ENCODE measurements around the gene TBCD. TPM values are rescaled to one million over a fixed set of nuclear protein-coding genes. Genes with fewer than 3 reads are reported as not detected.

TBCD gene
- polyA plus RNA-seq, 2 of the 4 experiments (the other 2 are of a cell fraction): 33.5 to 49.1 TPM

GRCh38 chr17:82797061-82797460, 45.2 kb downstream of the TBCD start:
- no peak for DNase-seq (ENCODE audit: low read depth in 1 of 2, low spot score in 1 of 2)
- ChIA-PET CTCF (no interaction called here), POLR2A (no interaction called here)
- ATAC-seq: no peak
- no peak overlapping the region for H3K4me3 ChIP-seq
- no peak overlapping the region for H3K4me2 ChIP-seq
- H3K4me1 ChIP-seq: no peaks in the 10 kb centered on the region
- no peak overlapping the region for H3K27ac ChIP-seq
- 95% methylated on average over 9 of the region's 9 CpGs for WGBS (ENCODE audit: missing lambda C conversion rate)
- TF ChIP-seq RARB (CRISPR knock-in tag; IDR thresholded peaks at IDR 0.05): no peak
- TF ChIP-seq FOSL2 (IDR thresholded peaks at IDR 0.05): no peak
- no peak for TF ChIP-seq FOSL2 (CRISPR knock-in tag; IDR thresholded peaks at IDR 0.05)
- no peak for TF ChIP-seq MYC (IDR thresholded peaks at IDR 0.05; ENCODE audit: borderline replicate concordance, low read length)
- TF ChIP-seq, protein P1, sequence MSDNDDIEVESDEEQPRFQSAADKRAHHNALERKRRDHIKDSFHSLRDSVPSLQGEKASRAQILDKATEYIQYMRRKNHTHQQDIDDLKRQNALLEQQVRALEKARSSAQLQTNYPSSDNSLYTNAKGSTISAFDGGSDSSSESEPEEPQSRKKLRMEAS (IDR thresholded peaks at IDR 0.05): no peak
- no peak for TF ChIP-seq CEBPB (IDR thresholded peaks at IDR 0.05)
- TF ChIP-seq ELK1 (IDR thresholded peaks at IDR 0.05; ENCODE audit: low read depth, low read length): no peak
- TF ChIP-seq MAZ (IDR thresholded peaks at IDR 0.05; ENCODE audit: borderline replicate concordance, low read depth, low read length): no peak
- no peak for TF ChIP-seq RNF2 (IDR thresholded peaks at IDR 0.05; ENCODE audit: borderline replicate concordance, low read depth)
- TF ChIP-seq MAFK (IDR thresholded peaks at IDR 0.05; ENCODE audit: partially characterized antibody): no peak
- no peak for TF ChIP-seq KDM1A (IDR thresholded peaks at IDR 0.05; ENCODE audit: low read depth)
- TF ChIP-seq RCOR1 (IDR thresholded peaks at IDR 0.05; ENCODE audit: low read depth, low read length): no peak
- no peak for TF ChIP-seq BCL3 (IDR thresholded peaks at IDR 0.05)
- TF ChIP-seq TP53 (CRISPR knock-in tag; IDR thresholded peaks at IDR 0.05): no peak
- TF ChIP-seq SMC3 (IDR thresholded peaks at IDR 0.05): no peak
- H3K9me3 ChIP-seq: no peaks in the 10 kb centered on the region
- FAIRE-seq: no peak

GRCh38 chr17:82798752-82799151, 46.9 kb downstream of the TBCD start:
- no peak for TF ChIP-seq FOSB (CRISPR knock-in tag; IDR thresholded peaks at IDR 0.05)
- no peak for TF ChIP-seq CEBPB (IDR thresholded peaks at IDR 0.05)
- no peak for TF ChIP-seq SMC3 (IDR thresholded peaks at IDR 0.05)
- TF ChIP-seq POLR2A (IDR thresholded peaks at IDR 0.05; ENCODE audit: low read length): no peak
- no peak for TF ChIP-seq RCOR1 (IDR thresholded peaks at IDR 0.05; ENCODE audit: low read depth, low read length)
- TF ChIP-seq EHMT2 (IDR thresholded peaks at IDR 0.05; ENCODE audit: low read depth): no peak
- TF ChIP-seq EHF (CRISPR knock-in tag; IDR thresholded peaks at IDR 0.05): no peak
- WGBS (ENCODE audit: missing lambda C conversion rate): 94% methylated on average over 7 of the region's 7 CpGs
- H3K27ac ChIP-seq: no peak overlapping the region
- FAIRE-seq (no peak), ATAC-seq (no peak), DNase-seq (ENCODE audit: low read depth in 1 of 2, low spot score in 1 of 2) (no peak)
- ChIA-PET CTCF (interaction anchor here (0.7 to 2.4 kb wide), 3 partner anchors 11 to 271 kb away, joined by 3 to 8 read pairs (median 3); no protein-coding TSS in a partner anchor), POLR2A (no interaction called here)
- H3K4me2 ChIP-seq: no peak overlapping the region
- H3K4me1 ChIP-seq: no peaks in the 10 kb centered on the region
- H3K9me3 ChIP-seq: no peaks in the 10 kb centered on the region
- H3K4me3 ChIP-seq: no peak overlapping the region

GRCh38 chr17:82799591-82799990, 47.7 kb downstream of the TBCD start:
- DNase-seq (ENCODE audit: low read depth in 1 of 2, low spot score in 1 of 2) (no peak), FAIRE-seq (no peak), ATAC-seq (no peak)
- WGBS (ENCODE audit: missing lambda C conversion rate): 96% methylated on average over 16 of the region's 16 CpGs
- H3K4me3 ChIP-seq: no peak overlapping the region
- H3K4me2 ChIP-seq: no peak overlapping the region
- no peak for TF ChIP-seq HOXB13 (CRISPR knock-in tag; IDR thresholded peaks at IDR 0.05; ENCODE audit: low read depth)
- no peak for TF ChIP-seq RFX5 (IDR thresholded peaks at IDR 0.05)
- no peak for TF ChIP-seq NFE2L2 (conservative IDR thresholded peaks at IDR 0.05; ENCODE audit: low read length)
- no peak for TF ChIP-seq HEYL (CRISPR knock-in tag; IDR thresholded peaks at IDR 0.05)
- no peak for TF ChIP-seq RCOR1 (IDR thresholded peaks at IDR 0.05; ENCODE audit: low read depth, low read length)
- no peak for TF ChIP-seq RAD21 (conservative IDR thresholded peaks at IDR 0.05 in 1 of 2, IDR thresholded peaks at IDR 0.05 in 1 of 2)
- no peak for TF ChIP-seq HOXA7 (CRISPR knock-in tag; IDR thresholded peaks at IDR 0.05)
- TF ChIP-seq GATA3 (IDR thresholded peaks at IDR 0.05; ENCODE audit: borderline replicate concordance): no peak
- TF ChIP-seq, protein P2, sequence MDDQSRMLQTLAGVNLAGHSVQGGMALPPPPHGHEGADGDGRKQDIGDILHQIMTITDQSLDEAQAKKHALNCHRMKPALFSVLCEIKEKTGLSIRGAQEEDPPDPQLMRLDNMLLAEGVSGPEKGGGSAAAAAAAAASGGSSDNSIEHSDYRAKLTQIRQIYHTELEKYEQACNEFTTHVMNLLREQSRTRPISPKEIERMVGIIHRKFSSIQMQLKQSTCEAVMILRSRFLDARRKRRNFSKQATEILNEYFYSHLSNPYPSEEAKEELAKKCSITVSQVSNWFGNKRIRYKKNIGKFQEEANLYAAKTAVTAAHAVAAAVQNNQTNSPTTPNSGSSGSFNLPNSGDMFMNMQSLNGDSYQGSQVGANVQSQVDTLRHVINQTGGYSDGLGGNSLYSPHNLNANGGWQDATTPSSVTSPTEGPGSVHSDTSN (IDR thresholded peaks at IDR 0.05): no peak
- no peak for TF ChIP-seq FOSB (CRISPR knock-in tag; IDR thresholded peaks at IDR 0.05)
- TF ChIP-seq HDAC2 (IDR thresholded peaks at IDR 0.05): no peak
- no peak for TF ChIP-seq EHMT2 (IDR thresholded peaks at IDR 0.05; ENCODE audit: low read depth)
- TF ChIP-seq TP53 (CRISPR knock-in tag; IDR thresholded peaks at IDR 0.05): no peak
- no peak for TF ChIP-seq BHLHE40 (IDR thresholded peaks at IDR 0.05; ENCODE audit: low read depth, low read length)
- TF ChIP-seq MAFK (IDR thresholded peaks at IDR 0.05; ENCODE audit: partially characterized antibody): no peak
- ChIA-PET POLR2A (no interaction called here), CTCF (interaction anchor here (0.8 to 2.4 kb wide), 2 partner anchors 11 to 17 kb away, joined by 4 to 8 read pairs; no protein-coding TSS in a partner anchor)
- H3K27ac ChIP-seq: no peak overlapping the region
- H3K4me1 ChIP-seq: no peaks in the 10 kb centered on the region
- no peaks in the 10 kb centered on the region for H3K9me3 ChIP-seq
